AG20443 (cell line): ENCODE data around the gene NFKBIA.
"Not testable (repeated sequence)": the region's sequence is repeated elsewhere in the genome, so short reads cannot be mapped to it uniquely, and the experiment has no call there.

Experiments
- DNase-seq: peaks from one replicate; pipeline ENCODE4 v3.0.0; 2012; ENCODE audit warnings: low spot score, mixed read lengths

NFKBIA gene

GRCh38 chr14:35404449-35405303, at the start of gene NFKBIA:
TSS of gene NFKBIA (minus strand) at chr14:35404749. CDS start at chr14:35404644, 105 bp downstream.
- peak; percentile 90 for DNase-seq

GRCh38 chr14:35446450-35446849, 41.9 kb upstream of the NFKBIA start:
- DNase-seq = no peak

GRCh38 chr14:35444104-35444503, 39.6 kb upstream of the NFKBIA start:
- no peak for DNase-seq

GRCh38 chr14:35441160-35441559, 36.6 kb upstream of the NFKBIA start:
- DNase-seq = no peak

GRCh38 chr14:35438910-35439713, 34.6 kb upstream of the NFKBIA start:
- peak; percentile 39 for DNase-seq

GRCh38 chr14:35438492-35438891, 33.9 kb upstream of the NFKBIA start:
- DNase-seq = not testable (repeated sequence)

- DNase-seq = no peak
These were observed 30.6 kb upstream of the NFKBIA start for GRCh38 chr14:35435177-35435576.

- no peak for DNase-seq
These were observed 29.3 kb upstream of the NFKBIA start for GRCh38 chr14:35433826-35434225.

- DNase-seq = no peak
These were observed 26.1 kb upstream of the NFKBIA start for GRCh38 chr14:35430459-35431199.

GRCh38 chr14:35429951-35430350, 25.4 kb upstream of the NFKBIA start:
- DNase-seq = no peak

GRCh38 chr14:35425850-35426249, 21.3 kb upstream of the NFKBIA start:
- no peak for DNase-seq

- DNase-seq = no peak
These were observed 19.1 kb upstream of the NFKBIA start for GRCh38 chr14:35423621-35424020.

- DNase-seq = peak; percentile 75
These were observed 15.7 kb upstream of the NFKBIA start for GRCh38 chr14:35420036-35420811.

- no peak for DNase-seq
These were observed 14.9 kb upstream of the NFKBIA start for GRCh38 chr14:35419429-35419841.

- no peak for DNase-seq
These were observed 13.5 kb upstream of the NFKBIA start for GRCh38 chr14:35418093-35418492.

GRCh38 chr14:35416108-35416750, 11.7 kb upstream of the NFKBIA start:
- no peak for DNase-seq

GRCh38 chr14:35414365-35414764, 9.8 kb upstream of the NFKBIA start:
- DNase-seq = no peak

- DNase-seq = no peak
These were observed 7.9 kb upstream of the NFKBIA start for GRCh38 chr14:35412272-35413056.

- no peak for DNase-seq
These were observed 6.3 kb upstream of the NFKBIA start for GRCh38 chr14:35410858-35411257.

- DNase-seq = no peak
These were observed 5.0 kb upstream of the NFKBIA start for GRCh38 chr14:35409595-35409994.
